H9 (cell line): ENCODE measurements around the gene PEX10. TPM values are rescaled to one million over a fixed set of nuclear protein-coding genes. Genes with fewer than 3 reads are reported as not detected.

Experiments
- DNase-seq: peaks from one replicate; pipeline ENCODE4 v3.0.0-alpha.2; 2017
- H2AFZ ChIP-seq: one replicate; pipeline ENCODE4 v1.6.1; 2013; ENCODE audit warnings: mild to moderate bottlenecking, low read length, control low read depth, moderate library complexity
- H2AK5ac ChIP-seq: 2 replicates; pipeline ENCODE4 v1.6.1; 2013; ENCODE audit warnings: low read length, control low read depth, mixed read lengths; ENCODE audit not compliant: insufficient read length
- H2BK120ac ChIP-seq: one replicate; pipeline ENCODE4 v1.6.1; 2013; ENCODE audit warnings: low read depth, mild to moderate bottlenecking, low read length, control low read depth, inconsistent platforms; ENCODE audit not compliant: poor library complexity, severe bottlenecking
- H2BK12ac ChIP-seq: 2 replicates; pipeline ENCODE4 v1.6.1; 2013; ENCODE audit warnings: low read length, control low read depth, mixed read lengths, low read depth; ENCODE audit not compliant: insufficient read length
- H2BK15ac ChIP-seq: 2 replicates; pipeline ENCODE4 v1.6.1; 2013; ENCODE audit warnings: low read depth, low read length, control low read depth
- H2BK20ac ChIP-seq: one replicate; pipeline ENCODE4 v1.6.1; 2013; ENCODE audit warnings: low read depth, mild to moderate bottlenecking, low read length, control low read depth, inconsistent platforms; ENCODE audit not compliant: poor library complexity, severe bottlenecking
- H2BK5ac ChIP-seq: 2 replicates; pipeline ENCODE4 v1.6.1; 2013; ENCODE audit warnings: low read length, control low read depth, mixed read lengths; ENCODE audit not compliant: insufficient read length
- H3K14ac ChIP-seq: 2 replicates; pipeline ENCODE4 v1.6.1; 2013; ENCODE audit warnings: low read length, control low read depth; ENCODE audit not compliant: insufficient read depth
- H3K18ac ChIP-seq: 2 replicates; pipeline ENCODE4 v1.6.1; 2013; ENCODE audit warnings: low read depth, mild to moderate bottlenecking, mixed read lengths, low read length, control low read depth; ENCODE audit not compliant: insufficient read length
- H3K23ac ChIP-seq: 2 replicates; pipeline ENCODE4 v1.6.1; 2013; ENCODE audit warnings: low read length, control low read depth, mixed read lengths, low read depth; ENCODE audit not compliant: insufficient read length
- H3K23me2 ChIP-seq: 2 replicates; pipeline ENCODE4 v1.6.1; 2013; ENCODE audit warnings: low read depth, mild to moderate bottlenecking, mixed read lengths, low read length, control low read depth; ENCODE audit not compliant: insufficient read length, poor library complexity, severe bottlenecking
- H3K27ac ChIP-seq: 2 replicates; pipeline ENCODE4 v1.5.1; 2013; ENCODE audit warnings: low read length, control low read depth, mixed read lengths, low read depth; ENCODE audit not compliant: insufficient read length
- H3K27me3 ChIP-seq: 2 replicates; pipeline ENCODE4 v1.6.1; 2013; ENCODE audit warnings: low read length, control low read depth, inconsistent platforms; ENCODE audit not compliant: insufficient read depth
- H3K4ac ChIP-seq: 2 replicates; pipeline ENCODE4 v1.6.1; 2013; ENCODE audit warnings: low read depth, mild to moderate bottlenecking, control low read depth, inconsistent platforms, low read length, moderate library complexity
- H3K4me1 ChIP-seq: 2 replicates; pipeline ENCODE4 v1.6.1; 2013; ENCODE audit warnings: low read length, control low read depth, inconsistent platforms; ENCODE audit not compliant: insufficient read depth
- H3K4me2 ChIP-seq: 2 replicates; pipeline ENCODE4 v1.6.1; 2013; ENCODE audit warnings: low read length, control low read depth, mixed read lengths; ENCODE audit not compliant: insufficient read length, insufficient read depth
- H3K56ac ChIP-seq: 2 replicates; pipeline ENCODE4 v1.6.1; 2013; ENCODE audit warnings: low read depth, mild to moderate bottlenecking, mixed read lengths, low read length, control low read depth; ENCODE audit not compliant: insufficient read length
- H3K79me1 ChIP-seq: 2 replicates; pipeline ENCODE4 v1.6.1; 2013; ENCODE audit warnings: low read depth, mild to moderate bottlenecking, moderate library complexity, low read length, control low read depth, inconsistent platforms; ENCODE audit not compliant: insufficient read depth, poor library complexity, severe bottlenecking
- H3K79me2 ChIP-seq: 2 replicates; pipeline ENCODE4 v1.6.1; 2013; ENCODE audit warnings: low read length, control low read depth, inconsistent platforms; ENCODE audit not compliant: insufficient read depth
- H3K9ac ChIP-seq: 2 replicates; pipeline ENCODE4 v1.6.1; 2013; ENCODE audit warnings: low read length, control low read depth, mixed read lengths; ENCODE audit not compliant: insufficient read length; ENCODE audit errors: extremely low read depth
- H3K9me3 ChIP-seq: one replicate; pipeline ENCODE4 v1.6.1; 2013; ENCODE audit warnings: low read depth, low read length, inconsistent platforms; ENCODE audit not compliant: control insufficient read depth
- H3T11ph ChIP-seq: one replicate; pipeline ENCODE4 v1.6.1; 2013; ENCODE audit warnings: mild to moderate bottlenecking, low read length, control low read depth, inconsistent platforms
- H4K20me1 ChIP-seq: one replicate; pipeline ENCODE4 v1.6.1; 2013; ENCODE audit not compliant: control insufficient read depth, insufficient read length, insufficient read depth
- H4K5ac ChIP-seq: 2 replicates; pipeline ENCODE4 v1.6.1; 2013; ENCODE audit warnings: low read depth, mild to moderate bottlenecking, mixed read lengths, low read length, control low read depth; ENCODE audit not compliant: insufficient read length
- H4K8ac ChIP-seq: replicated peaks from 2 replicates; pipeline ENCODE4 v1.6.1; 2013; ENCODE audit warnings: low read length, control low read depth, mixed read lengths, low read depth; ENCODE audit not compliant: insufficient read length
- H4K91ac ChIP-seq: 2 replicates; pipeline ENCODE4 v1.6.1; 2013; ENCODE audit warnings: low read depth, mild to moderate bottlenecking, moderate library complexity, mixed read lengths, low read length, control low read depth; ENCODE audit not compliant: insufficient read length
- H3K27ac Mint-ChIP-seq, 3 experiments: 2 replicates in 2 of 3; 3 replicates in 1 of 3; pipeline ENCODE4 v1.8.0; 2020 to 2021; ENCODE audit warnings: mixed read lengths in 3 of 3, mild to moderate bottlenecking in 1 of 3, moderate library complexity in 1 of 3
- H3K27me3 Mint-ChIP-seq: 2 replicates; pipeline ENCODE4 v1.8.0; 2021; ENCODE audit warnings: low read depth, mild to moderate bottlenecking, moderate library complexity, mixed read lengths
- H3K36me3 Mint-ChIP-seq, 3 experiments: 2 replicates in 2 of 3; 3 replicates in 1 of 3; pipeline ENCODE4 v1.8.0; 2020 to 2021; ENCODE audit warnings: low read depth in 3 of 3, mixed read lengths in 3 of 3; ENCODE audit not compliant: insufficient read depth in 1 of 3
- H3K4me1 Mint-ChIP-seq, 2 experiments: 2 replicates each; pipeline ENCODE4 v1.8.0; 2020; ENCODE audit warnings: mixed read lengths in 2 of 2
- H3K4me3 Mint-ChIP-seq, 2 experiments: 2 replicates in 1 of 2; 3 replicates in 1 of 2; pipeline ENCODE4 v1.8.0; 2020 to 2021; ENCODE audit warnings: mild to moderate bottlenecking in 2 of 2, mixed read lengths in 2 of 2, moderate library complexity in 1 of 2
- H3K9me3 Mint-ChIP-seq, 2 experiments: 2 replicates in 1 of 2; 3 replicates in 1 of 2; pipeline ENCODE4 v1.8.0; 2020; ENCODE audit warnings: mild to moderate bottlenecking in 2 of 2, mixed read lengths in 2 of 2, moderate library complexity in 1 of 2
- WGBS: extraction: QIAGEN DNeasy Blood & Tissue Kit; methylation state at CpG from one replicate; pipeline ENCODE4 v1.1.7; 2013; ENCODE audit warnings: missing lambda C conversion rate, low lambda C conversion rate, mixed read lengths; ENCODE audit not compliant: insufficient read length; ENCODE audit errors: extremely low coverage; 5-methylcytosine and 5-hydroxymethylcytosine counted together
- total RNA-seq: library from RNA; stranded (reverse); gene quantifications from 2 replicates; pipeline ENCODE4 v1.2.1, GENCODE V29; 2021
- TF ChIP-seq, protein P1 (sequence below): fragments of 200-600 bp; sonication (generic); conservative IDR thresholded peaks from 3 replicates; pipeline ENCODE4 v1.8.0; 2021; ENCODE audit warnings: antibody characterized with exemption, mild to moderate bottlenecking

PEX10 gene
- total RNA-seq, 1 experiment from 2014 or later: 34.4 TPM

DNA sequence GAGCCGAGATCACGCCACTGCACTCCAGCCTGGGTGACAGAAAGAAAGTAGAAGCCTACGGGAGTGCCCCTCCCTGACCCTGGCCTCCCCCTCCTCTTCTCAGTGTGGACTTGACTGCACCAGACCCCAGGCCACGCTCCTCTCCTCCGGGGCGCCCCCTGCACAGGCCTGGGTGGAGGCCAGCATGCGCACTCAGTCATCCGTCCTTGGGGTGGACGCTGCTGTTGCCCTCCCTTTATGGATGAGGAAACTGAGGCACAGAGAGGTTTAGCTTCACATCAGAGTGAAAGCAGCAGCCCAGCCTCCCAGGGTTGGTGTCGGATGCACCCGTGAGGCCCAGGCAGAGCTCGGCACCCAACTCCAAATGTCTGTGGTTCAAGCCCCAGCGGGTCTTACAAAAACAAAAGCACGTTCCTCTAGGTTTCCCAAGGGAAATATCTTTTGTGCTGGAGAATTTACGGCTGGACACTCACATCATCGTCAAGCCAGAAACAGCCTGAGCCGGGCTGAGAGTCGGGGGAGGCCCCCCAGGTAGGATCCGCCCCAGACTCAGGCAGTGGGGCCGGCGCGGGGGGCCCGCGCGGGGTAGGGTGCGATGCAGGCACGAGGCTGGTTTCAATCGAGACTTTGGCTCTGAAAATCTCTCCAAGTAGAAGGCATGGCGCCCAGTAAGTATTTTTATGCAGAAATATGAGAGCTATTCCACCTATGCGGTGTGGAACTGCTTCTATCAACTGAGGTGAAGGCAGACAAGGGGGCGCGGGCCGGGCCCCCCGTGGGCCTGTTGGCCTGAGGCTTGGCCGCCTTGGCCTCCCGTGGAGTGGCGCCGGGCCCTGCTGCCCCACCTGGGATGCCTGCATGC, 57.6 kb downstream of the PEX10 start:
- no peak overlapping the region for H3K4me3 Mint-ChIP-seq
- Histone ChIP-seq H2BK120ac (no peak overlapping the region), H3K9ac (no peak overlapping the region), H4K91ac (no peak overlapping the region), H2BK5ac (no peak overlapping the region), H3K14ac (no peak overlapping the region), H2BK15ac (no peak overlapping the region), H3T11ph (no peak overlapping the region), H2AK5ac (no peak overlapping the region), H3K27ac (no peak overlapping the region), H4K5ac (no peak overlapping the region), H4K20me1 (no peaks in the 10 kb centered on the region), H3K79me2 (no peaks in the 10 kb centered on the region), H3K23ac (no peak overlapping the region), H2BK20ac (no peak overlapping the region), H2BK12ac (no peak overlapping the region), H3K79me1 (no peaks in the 10 kb centered on the region), H3K56ac (no peak overlapping the region), H2AFZ (no peak overlapping the region), H3K4ac (no peak overlapping the region), H3K23me2 (no peaks in the 10 kb centered on the region), H3K4me1 (no peaks in the 10 kb centered on the region), H3K18ac (no peak overlapping the region), H4K8ac (no peak overlapping the region), H3K4me2 (no peak overlapping the region), H3K27me3 (no peaks in the 10 kb centered on the region), H3K9me3 (no peaks in the 10 kb centered on the region)
- H3K36me3 Mint-ChIP-seq: no peaks in the 10 kb centered on the region
- TF ChIP-seq, protein P1, sequence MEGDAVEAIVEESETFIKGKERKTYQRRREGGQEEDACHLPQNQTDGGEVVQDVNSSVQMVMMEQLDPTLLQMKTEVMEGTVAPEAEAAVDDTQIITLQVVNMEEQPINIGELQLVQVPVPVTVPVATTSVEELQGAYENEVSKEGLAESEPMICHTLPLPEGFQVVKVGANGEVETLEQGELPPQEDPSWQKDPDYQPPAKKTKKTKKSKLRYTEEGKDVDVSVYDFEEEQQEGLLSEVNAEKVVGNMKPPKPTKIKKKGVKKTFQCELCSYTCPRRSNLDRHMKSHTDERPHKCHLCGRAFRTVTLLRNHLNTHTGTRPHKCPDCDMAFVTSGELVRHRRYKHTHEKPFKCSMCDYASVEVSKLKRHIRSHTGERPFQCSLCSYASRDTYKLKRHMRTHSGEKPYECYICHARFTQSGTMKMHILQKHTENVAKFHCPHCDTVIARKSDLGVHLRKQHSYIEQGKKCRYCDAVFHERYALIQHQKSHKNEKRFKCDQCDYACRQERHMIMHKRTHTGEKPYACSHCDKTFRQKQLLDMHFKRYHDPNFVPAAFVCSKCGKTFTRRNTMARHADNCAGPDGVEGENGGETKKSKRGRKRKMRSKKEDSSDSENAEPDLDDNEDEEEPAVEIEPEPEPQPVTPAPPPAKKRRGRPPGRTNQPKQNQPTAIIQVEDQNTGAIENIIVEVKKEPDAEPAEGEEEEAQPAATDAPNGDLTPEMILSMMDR: no peak
- H3K9me3 Mint-ChIP-seq: no peaks in the 10 kb centered on the region
- no peaks in the 10 kb centered on the region for H3K4me1 Mint-ChIP-seq
- H3K27ac Mint-ChIP-seq: no peak overlapping the region
- no peaks in the 10 kb centered on the region for H3K27me3 Mint-ChIP-seq
- no peak for DNase-seq
- no CpG with 5 or more reads among the region's 38 CpGs for WGBS

Other genes starting within 250 kb of the PEX10 start
- 119 and 125 TPM in 2 replicates for gene FAAP20, start 217.8 kb downstream of the PEX10 start, total RNA-seq
- gene SKI, start 184.2 kb downstream of the PEX10 start, total RNA-seq: 88.8 and 89.5 TPM in 2 replicates
- gene MORN1, start 21.0 kb downstream of the PEX10 start, total RNA-seq: 12.7 and 14.3 TPM in 2 replicates
- 110 and 118 TPM in 2 replicates for gene RER1, start 20.7 kb downstream of the PEX10 start, total RNA-seq
- gene PLCH2, start 63.7 kb upstream of the PEX10 start, total RNA-seq: 0.09 and 0.18 TPM in 2 replicates
- gene PANK4, start 114.0 kb upstream of the PEX10 start, total RNA-seq: 32.2 and 34.8 TPM in 2 replicates
- gene HES5, start 117.7 kb upstream of the PEX10 start, total RNA-seq: not detected in 2 replicates
- 0.29 and 0.57 TPM in 2 replicates for gene TNFRSF14, start 143.8 kb upstream of the PEX10 start, total RNA-seq
- 40.7 and 49.6 TPM in 2 replicates for gene PRXL2B, start 174.2 kb upstream of the PEX10 start, total RNA-seq
- 0.42 and 0.59 TPM in 2 replicates for gene MMEL1, start 220.5 kb upstream of the PEX10 start, total RNA-seq